PC-3 (cell line): ENCODE data around the gene WNT7A. TPM values are rescaled to one million over a fixed set of nuclear protein-coding genes. Genes with fewer than 3 reads are reported as not detected.

Experiments used
- ATAC-seq: fragments of 200-7000 bp; cut with Tn5 transposase; 2 replicates; pipeline ENCODE4 v1.9.1; 2020; ENCODE audit warnings: mild to moderate bottlenecking, moderate library complexity
- BruUV-seq: library from RNA; stranded (reverse); fragments of 400-500 nt; replicated peaks from 2 replicates; lab custom pipeline; 2021; lab: Mats Ljungman, UMichigan
- CTCF ChIA-PET: fragments of 300-600 bp; sonication (Branson Sonifier 250); formaldehyde crosslinking; loops from one replicate; lab custom pipeline; 2022; ENCODE audit warnings: antibody characterized with exemption; lab: Charles Lee
- POLR2A ChIA-PET: fragments of 300-600 bp; sonication (Branson Sonifier 250); formaldehyde crosslinking; loops from one replicate; lab custom pipeline; 2022; ENCODE audit warnings: antibody characterized with exemption; ENCODE audit not compliant: unreplicated experiment; lab: Charles Lee
- DNase-seq: peaks from one replicate; pipeline ENCODE4 v3.0.0-alpha.2; 2015
- H2AFZ ChIP-seq: fragments of 300-600 bp; sonication (generic); 2 replicates; pipeline ENCODE4 v1.6.0; 2016; ENCODE audit warnings: antibody characterized with exemption, low read length
- H3F3A ChIP-seq: fragments of 300-600 bp; sonication (generic); one replicate; pipeline ENCODE4 v1.6.0; 2017; ENCODE audit warnings: antibody characterized with exemption, low read length, control low read depth, mild to moderate bottlenecking; ENCODE audit not compliant: unreplicated experiment
- H3K27ac ChIP-seq: fragments of 300-600 bp; sonication (generic); 2 replicates; pipeline ENCODE4 v1.5.1; 2016; ENCODE audit warnings: mild to moderate bottlenecking, low read length
- H3K27me3 ChIP-seq: fragments of 300-600 bp; sonication (generic); 2 replicates; pipeline ENCODE4 v1.6.1; 2016; ENCODE audit warnings: low read length, mixed read lengths
- H3K36me3 ChIP-seq: fragments of 300-600 bp; sonication (generic); 2 replicates; pipeline ENCODE4 v1.6.1; 2016; ENCODE audit warnings: low read depth, mixed run types, low read length, mixed read lengths
- H3K4me1 ChIP-seq: fragments of 300-600 bp; sonication (generic); 2 replicates; pipeline ENCODE4 v1.5.1; 2016; ENCODE audit warnings: low read length; ENCODE audit not compliant: insufficient read depth
- H3K4me2 ChIP-seq: fragments of 300-600 bp; sonication (generic); 2 replicates; pipeline ENCODE4 v1.6.0; 2016; ENCODE audit warnings: low read length
- H3K4me3 ChIP-seq: fragments of 300-600 bp; sonication (generic); 2 replicates; pipeline ENCODE4 v1.5.1; 2016; ENCODE audit warnings: mild to moderate bottlenecking, low read length, mixed read lengths
- H3K79me2 ChIP-seq: fragments of 300-600 bp; sonication (generic); 2 replicates; pipeline ENCODE4 v1.6.1; 2017; ENCODE audit warnings: low read length, mixed read lengths
- H3K9ac ChIP-seq: fragments of 300-600 bp; sonication (generic); 2 replicates; pipeline ENCODE4 v1.6.0; 2016; ENCODE audit warnings: mild to moderate bottlenecking, low read length
- H3K9me2 ChIP-seq: fragments of 300-600 bp; sonication (generic); replicated peaks from 2 replicates; pipeline ENCODE4 v1.6.1; 2016; ENCODE audit warnings: mixed run types, low read length, mixed read lengths
- H3K9me3 ChIP-seq: fragments of 300-600 bp; sonication (generic); 2 replicates; pipeline ENCODE4 v1.6.1; 2016; ENCODE audit warnings: low read length, mixed read lengths
- H4K20me1 ChIP-seq: fragments of 300-600 bp; sonication (generic); 2 replicates; pipeline ENCODE4 v1.6.1; 2016; ENCODE audit warnings: low read length, mixed read lengths
- CTCF ChIP-seq: fragments of 300-600 bp; sonication (generic); conservative IDR thresholded peaks from 2 replicates; pipeline ENCODE4 v1.5.1; 2017; ENCODE audit warnings: antibody characterized with exemption, low read depth, mild to moderate bottlenecking, low read length
- EZH2 ChIP-seq: fragments of 300-600 bp; sonication (generic); IDR thresholded peaks from one replicate; pipeline ENCODE4 v1.6.1; 2017; ENCODE audit warnings: antibody characterized with exemption, mild to moderate bottlenecking, low read length; ENCODE audit not compliant: unreplicated experiment
- EZH2phosphoT487 ChIP-seq: fragments of 300-600 bp; sonication (generic); IDR thresholded peaks from 2 replicates; pipeline ENCODE4 v1.6.1; 2018; ENCODE audit warnings: mild to moderate bottlenecking, antibody characterized with exemption, low read length, borderline replicate concordance
- intact Hi-C: fragments of 100-400 bp; cut with micrococcal nuclease; formaldehyde crosslinking; loops from 2 replicates; pipeline ENCODE4 v1.9.0; 2023
- total RNA-seq: library from RNA; depleted of rRNA; stranded (reverse); fragments of >200 nt; gene quantifications from 2 replicates; pipeline ENCODE4 v1.2.3, GENCODE V29; 2014; rRNA removed

WNT7A gene
- total RNA-seq, 1 experiment from 2014 or later, result 16.2 TPM

DNA sequence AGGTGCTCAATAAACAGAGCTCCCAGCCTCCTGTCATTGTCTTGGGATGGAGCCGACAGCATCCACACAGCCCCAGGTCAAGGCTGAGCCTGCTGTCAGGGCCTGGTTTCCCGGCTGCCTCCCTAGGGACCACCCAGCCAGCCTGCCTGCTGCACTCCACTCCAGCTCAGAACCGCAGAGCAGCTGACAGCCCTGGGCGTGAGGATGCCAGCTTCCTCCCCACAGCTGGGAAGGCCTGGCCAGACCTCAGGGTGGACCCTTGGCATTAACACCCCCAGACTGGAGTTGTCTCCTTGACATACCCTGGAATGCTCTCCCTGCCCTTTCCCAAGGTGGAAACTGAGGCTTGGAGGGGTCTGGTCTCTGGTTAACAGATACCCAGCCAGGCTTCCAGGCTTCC lies 112.0 kb downstream of the WNT7A start:
- Histone ChIP-seq H3K36me3 (no peaks in the 10 kb centered on the region), H3K79me2 (no peaks in the 10 kb centered on the region), H3K9me3 (peaks cover 2% of the 10 kb centered on the region; the same call in 1 of the 2 replicates), H3K4me3 (no peak overlapping the region), H3K4me2 (no peak overlapping the region), H3K27ac (no peak overlapping the region), H3K9me2 (no peaks in the 10 kb centered on the region), H2AFZ (no peak overlapping the region), H4K20me1 (no peaks in the 10 kb centered on the region), H3K9ac (no peak overlapping the region), H3K27me3 (no peaks in the 10 kb centered on the region), H3F3A (no peaks in the 10 kb centered on the region), H3K4me1 (peaks cover 8% of the 10 kb centered on the region)
- intact Hi-C loops, result no loop called here
- no peak for DNase-seq
- CTCF ChIA-PET, result no interaction called here
- no peak for ATAC-seq
- POLR2A ChIA-PET, result no interaction called here
- no TSS peak for BruUV-seq
- TF ChIP-seq CTCF, result no peak
- TF ChIP-seq EZH2phosphoT487, result no peak
- no peak for TF ChIP-seq EZH2

DNA sequence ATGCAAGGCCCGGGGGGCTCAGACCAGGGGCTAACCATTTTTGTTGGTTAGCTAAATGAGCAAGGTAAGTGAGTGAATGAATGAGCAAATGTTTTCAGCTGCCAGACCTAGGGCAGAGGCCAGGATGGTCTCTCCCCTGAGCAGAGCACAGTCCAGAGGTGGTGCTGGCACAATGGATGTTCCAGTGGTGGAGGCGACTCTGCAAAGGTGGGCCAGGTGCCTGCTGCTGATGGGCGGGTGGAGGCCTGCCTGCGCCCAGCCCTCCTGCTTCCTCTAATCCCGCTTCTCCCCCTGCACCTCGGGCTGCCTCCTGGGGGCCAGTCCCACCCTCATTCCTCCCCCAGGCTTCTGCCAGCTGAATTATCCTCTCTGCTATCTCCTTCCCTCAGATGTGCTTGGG lies 112.8 kb downstream of the WNT7A start:
- H3K4me2 ChIP-seq, result no peak overlapping the region
- no peaks in the 10 kb centered on the region for H3F3A ChIP-seq
- no peak overlapping the region for H2AFZ ChIP-seq
- intact Hi-C loops, result no loop called here
- peaks cover 10% of the 10 kb centered on the region; the same call in 1 of the 2 replicates for H3K9me3 ChIP-seq
- POLR2A ChIA-PET, result no interaction called here
- no peaks in the 10 kb centered on the region for H3K36me3 ChIP-seq
- TF ChIP-seq EZH2 (no peak), EZH2phosphoT487 (no peak), CTCF (no peak)
- H3K27ac ChIP-seq, result no peak overlapping the region
- no peaks in the 10 kb centered on the region for H4K20me1 ChIP-seq
- no peaks in the 10 kb centered on the region for H3K79me2 ChIP-seq
- H3K4me3 ChIP-seq, result no peak overlapping the region
- BruUV-seq, result no TSS peak
- H3K4me1 ChIP-seq, result peaks cover 8% of the 10 kb centered on the region
- no peaks in the 10 kb centered on the region for H3K9me2 ChIP-seq
- no peak for ATAC-seq
- H3K27me3 ChIP-seq, result no peaks in the 10 kb centered on the region
- DNase-seq, result no peak
- CTCF ChIA-PET, result no interaction called here
- no peak overlapping the region for H3K9ac ChIP-seq

Other genes starting within 250 kb of the WNT7A start
- gene CHCHD4, start 244.8 kb upstream of the WNT7A start, total RNA-seq, result 39.5 and 43.3 TPM in 2 replicates
- 78.6 and 83.1 TPM in 2 replicates for gene TMEM43, start 245.0 kb upstream of the WNT7A start, total RNA-seq